ENCODE data around the gene TCEAL6. TPM values are rescaled to one million over a fixed set of nuclear protein-coding genes. Genes with fewer than 3 reads are reported as not detected.
"Not testable (repeated sequence)": the region's sequence is repeated elsewhere in the genome, so short reads cannot be mapped to it uniquely, and the experiment has no call there.

TCEAL6 gene
- polyA plus RNA-seq (ENCODE audit: insufficient read length) = not detected

- not testable (repeated sequence) for DNase-seq
Measured at GRCh38 chrX:102142274-102142673, at the start of gene TCEAL6. TSS of gene TCEAL6 (minus strand) at chrX:102142481.

- DNase-seq = no peak
Measured at GRCh38 chrX:102185967-102186720, 43.9 kb upstream of the TCEAL6 start.

GRCh38 chrX:102155806-102156179, 13.5 kb upstream of the TCEAL6 start, which contains the start of gene BEX5:
TSS of gene BEX5 (minus strand) at chrX:102155977. CDS start at chrX:102154265, 1,712 bp downstream.
- DNase-seq = peak; percentile 0

GRCh38 chrX:102154900-102155805, 12.9 kb upstream of the TCEAL6 start:
- DNase-seq = no peak

- no peak for DNase-seq
Measured at GRCh38 chrX:102154218-102154860, 12.1 kb upstream of the TCEAL6 start.

GRCh38 chrX:102141631-102142030, 650 bp downstream of the TCEAL6 start:
- DNase-seq = not testable (repeated sequence)

- not testable (repeated sequence) for DNase-seq
Measured at GRCh38 chrX:102140876-102141275, 1.4 kb downstream of the TCEAL6 start.

- no peak for DNase-seq
Measured at GRCh38 chrX:102138064-102138463, 4.2 kb downstream of the TCEAL6 start.

- DNase-seq = no peak
Measured at GRCh38 chrX:102129473-102129872, 12.8 kb downstream of the TCEAL6 start.

- DNase-seq = no peak
Measured at GRCh38 chrX:102126863-102127262, 15.4 kb downstream of the TCEAL6 start.

GRCh38 chrX:102126080-102126818, 16.0 kb downstream of the TCEAL6 start:
- not testable (repeated sequence) for DNase-seq

- not testable (repeated sequence) for DNase-seq
Measured at GRCh38 chrX:102125436-102125835, 16.8 kb downstream of the TCEAL6 start, which contains the start of gene TCEAL2. TSS of gene TCEAL2 (plus strand) at chrX:102125679. CDS start at chrX:102126831, 1,152 bp downstream.

- DNase-seq = not testable (repeated sequence)
Measured at GRCh38 chrX:102125014-102125413, 17.3 kb downstream of the TCEAL6 start.

- no peak for DNase-seq
Measured at GRCh38 chrX:102115748-102116147, 26.5 kb downstream of the TCEAL6 start.

- no peak for DNase-seq
Measured at GRCh38 chrX:102113367-102113766, 28.9 kb downstream of the TCEAL6 start.

Other genes starting within 250 kb of the TCEAL6 start
- 4.1 TPM for gene ZMAT1, start 210.5 kb downstream of the TCEAL6 start, polyA plus RNA-seq (ENCODE audit: insufficient read length)
- gene TCEAL2, start 16.8 kb downstream of the TCEAL6 start, polyA plus RNA-seq (ENCODE audit: insufficient read length) = 0.21 TPM
- gene BEX5, start 13.5 kb upstream of the TCEAL6 start, polyA plus RNA-seq (ENCODE audit: insufficient read length) = not detected
- not detected for gene TCP11X1, start 72.8 kb upstream of the TCEAL6 start, polyA plus RNA-seq (ENCODE audit: insufficient read length)
- gene NXF2, start 104.7 kb upstream of the TCEAL6 start, polyA plus RNA-seq (ENCODE audit: insufficient read length) = not detected

All from hindlimb muscle (tissue), 1 donor.